NT2/D1 (cell line): ENCODE data around the gene KCNH2.

ENCODE experiments used
- DNase-seq: peaks from one replicate; pipeline ENCODE4 v3.0.0-alpha.2; 2011; ENCODE audit warnings: low read depth, low spot score
- H3K27me3 ChIP-seq: 2 replicates; pipeline ENCODE4 v1.6.0; 2011; ENCODE audit warnings: mild to moderate bottlenecking; ENCODE audit not compliant: insufficient read length, insufficient read depth
- H3K36me3 ChIP-seq: 2 replicates; pipeline ENCODE4 v1.6.1; 2011; ENCODE audit warnings: mild to moderate bottlenecking, low read length, mixed read lengths; ENCODE audit not compliant: insufficient read depth, insufficient read length
- H3K4me1 ChIP-seq: 2 replicates; pipeline ENCODE4 v1.5.1; 2011; ENCODE audit not compliant: insufficient read depth, insufficient read length
- H3K4me3 ChIP-seq: 2 replicates; pipeline ENCODE4 v1.5.1; 2011; ENCODE audit warnings: low read depth; ENCODE audit not compliant: insufficient read length
- H3K9ac ChIP-seq: 2 replicates; pipeline ENCODE4 v1.6.0; 2011; ENCODE audit warnings: low read depth; ENCODE audit not compliant: insufficient read length
- H3K9me3 ChIP-seq: 2 replicates; pipeline ENCODE4 v1.5.1; 2011; ENCODE audit warnings: mild to moderate bottlenecking, low read length; ENCODE audit not compliant: insufficient read depth
- SUZ12 ChIP-seq: IDR thresholded peaks from 2 replicates; pipeline ENCODE4 v1.6.1; 2011; ENCODE audit not compliant: insufficient read length, insufficient read depth; ENCODE audit errors: extremely low read depth
- YY1 ChIP-seq: IDR thresholded peaks from 2 replicates; pipeline ENCODE4 v1.6.1; 2011; ENCODE audit not compliant: insufficient read length, insufficient read depth
- ZNF274 ChIP-seq: IDR thresholded peaks from 2 replicates; pipeline ENCODE4 v1.6.1; 2011; ENCODE audit warnings: mild to moderate bottlenecking, low read depth, low read length

The KCNH2 gene

GRCh38 chr7:150992833-150993302, 14.7 kb upstream of the KCNH2 start:
- no peak for DNase-seq
- Histone ChIP-seq H3K9me3 (peaks cover 21% of the 10 kb centered on the region; the same call in 1 of the 2 replicates), H3K36me3 (no peaks in the 10 kb centered on the region), H3K9ac (no peak overlapping the region), H3K4me3 (no peak overlapping the region), H3K27me3 (no peaks in the 10 kb centered on the region), H3K4me1 (peaks cover 5% of the 10 kb centered on the region)
- TF ChIP-seq ZNF274, result no peak
- TF ChIP-seq YY1, result no peak
- TF ChIP-seq SUZ12, result no peak

- no peak for TF ChIP-seq ZNF274
- TF ChIP-seq YY1, result no peak
- no peak for TF ChIP-seq SUZ12
- Histone ChIP-seq H3K4me1 (peaks cover 5% of the 10 kb centered on the region), H3K4me3 (no peak overlapping the region), H3K9me3 (peaks cover 21% of the 10 kb centered on the region; the same call in 1 of the 2 replicates), H3K36me3 (no peaks in the 10 kb centered on the region), H3K9ac (no peak overlapping the region), H3K27me3 (no peaks in the 10 kb centered on the region)
- DNase-seq, result no peak
These were observed 14.0 kb upstream of the KCNH2 start for GRCh38 chr7:150992051-150992640.

- Histone ChIP-seq H3K9ac (no peak within 1 kb of the TSS), H3K9me3 (peaks cover 21% of the 10 kb centered on the region; the same call in 1 of the 2 replicates), H3K4me3 (no peak within 1 kb of the TSS), H3K27me3 (no peaks in the 10 kb centered on the region), H3K4me1 (peaks cover 9% of the 10 kb centered on the region), H3K36me3 (no peaks in the 10 kb centered on the region)
- DNase-seq, result no peak
- TF ChIP-seq YY1 (no peak), SUZ12 (no peak), ZNF274 (no peak)
These were observed 12.5 kb upstream of the KCNH2 start, which contains the start of gene NOS3 for GRCh38 chr7:150990416-150991186. Gene NOS3 (plus strand): TSS chr7:150991017. CDS start chr7:150993804, 2,787 bp downstream.

- peaks cover 9% of the 10 kb centered on the region for H3K4me1 ChIP-seq
- no peaks in the 10 kb centered on the region for H3K36me3 ChIP-seq
- H3K9me3 ChIP-seq, result peaks cover 21% of the 10 kb centered on the region; the same call in 1 of the 2 replicates
- H3K27me3 ChIP-seq, result peaks cover 6% of the 10 kb centered on the region
- no peak overlapping the region for H3K4me3 ChIP-seq
- no peak overlapping the region for H3K9ac ChIP-seq
- DNase-seq, result no peak
- TF ChIP-seq YY1 (no peak), ZNF274 (no peak), SUZ12 (no peak)
These were observed 11.3 kb upstream of the KCNH2 start for GRCh38 chr7:150989456-150989855.

- H3K9ac ChIP-seq, result peak overlapping the region; percentile 28
These were observed 10.4 kb upstream of the KCNH2 start for GRCh38 chr7:150988230-150989226.

GRCh38 chr7:150986556-150986955, 8.4 kb upstream of the KCNH2 start:
- Histone ChIP-seq H3K4me3 (no peak overlapping the region), H3K36me3 (no peaks in the 10 kb centered on the region), H3K9me3 (peaks cover 20% of the 10 kb centered on the region; the same call in 1 of the 2 replicates), H3K27me3 (peaks cover 26% of the 10 kb centered on the region), H3K9ac (no peak overlapping the region), H3K4me1 (peaks cover 4% of the 10 kb centered on the region)
- no peak for DNase-seq
- TF ChIP-seq ZNF274 (no peak), YY1 (no peak), SUZ12 (no peak)

More at GRCh38 chr7:150988230-150989226, 10.4 kb upstream of the KCNH2 start:
- Histone ChIP-seq H3K4me3 (no peak overlapping the region), H3K27me3 (peaks cover 10% of the 10 kb centered on the region), H3K4me1 (peaks cover 7% of the 10 kb centered on the region), H3K9me3 (peaks cover 21% of the 10 kb centered on the region; the same call in 1 of the 2 replicates), H3K36me3 (no peaks in the 10 kb centered on the region)
- DNase-seq, result no peak
- TF ChIP-seq ZNF274 (no peak), YY1 (no peak), SUZ12 (no peak)
